Activated CD4-positive, CD25-positive, alpha-beta regulatory T cell (primary cell): ENCODE measurements around the gene PVALB.

Source experiments
- DNase-seq, 4 experiments: peaks; one replicate each; lab custom pipeline; 2025; lab: John Stamatoyannopoulos, UW

Gene PVALB

DNA sequence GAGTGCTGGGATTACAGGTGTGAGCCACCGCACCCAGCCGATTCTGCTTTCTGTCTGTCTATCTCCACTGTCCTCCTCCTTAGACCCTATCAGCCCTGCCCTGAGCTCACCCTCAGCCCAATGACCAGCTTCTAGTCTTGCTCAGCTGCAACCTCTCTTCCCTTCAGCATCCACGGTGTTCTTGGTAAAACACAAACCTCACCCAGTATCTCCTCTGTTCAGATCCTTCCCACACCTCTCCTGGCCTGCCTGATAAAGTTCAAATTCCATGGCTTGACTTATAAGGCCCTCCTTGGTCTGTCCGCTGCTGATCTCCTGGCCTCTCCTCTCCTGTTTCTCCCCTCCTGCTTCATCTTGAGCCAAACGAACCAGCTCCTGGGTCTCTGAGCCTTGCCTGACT, 29.4 kb upstream of the PVALB start:
- DNase-seq, result no peak

DNA sequence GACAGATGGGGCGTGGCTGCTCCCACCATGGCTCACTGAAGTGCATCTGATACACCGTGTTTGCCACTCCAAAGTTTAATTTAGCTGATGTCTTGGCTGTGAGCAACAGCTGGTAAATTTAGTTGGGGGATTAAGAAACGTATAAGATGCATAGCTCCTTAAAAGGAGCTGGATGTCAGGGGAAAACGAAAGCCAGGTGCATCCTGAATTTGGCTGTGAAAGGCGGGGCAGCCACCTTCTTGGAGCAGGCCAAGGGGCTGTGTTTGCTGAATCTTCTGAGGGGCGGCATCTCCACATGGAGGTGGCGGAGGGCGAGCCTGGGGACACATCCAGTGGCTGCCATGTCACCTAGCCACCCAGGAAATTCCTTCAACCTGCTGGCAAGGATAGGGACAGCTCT, 23.3 kb upstream of the PVALB start:
- DNase-seq, result no peak

DNA sequence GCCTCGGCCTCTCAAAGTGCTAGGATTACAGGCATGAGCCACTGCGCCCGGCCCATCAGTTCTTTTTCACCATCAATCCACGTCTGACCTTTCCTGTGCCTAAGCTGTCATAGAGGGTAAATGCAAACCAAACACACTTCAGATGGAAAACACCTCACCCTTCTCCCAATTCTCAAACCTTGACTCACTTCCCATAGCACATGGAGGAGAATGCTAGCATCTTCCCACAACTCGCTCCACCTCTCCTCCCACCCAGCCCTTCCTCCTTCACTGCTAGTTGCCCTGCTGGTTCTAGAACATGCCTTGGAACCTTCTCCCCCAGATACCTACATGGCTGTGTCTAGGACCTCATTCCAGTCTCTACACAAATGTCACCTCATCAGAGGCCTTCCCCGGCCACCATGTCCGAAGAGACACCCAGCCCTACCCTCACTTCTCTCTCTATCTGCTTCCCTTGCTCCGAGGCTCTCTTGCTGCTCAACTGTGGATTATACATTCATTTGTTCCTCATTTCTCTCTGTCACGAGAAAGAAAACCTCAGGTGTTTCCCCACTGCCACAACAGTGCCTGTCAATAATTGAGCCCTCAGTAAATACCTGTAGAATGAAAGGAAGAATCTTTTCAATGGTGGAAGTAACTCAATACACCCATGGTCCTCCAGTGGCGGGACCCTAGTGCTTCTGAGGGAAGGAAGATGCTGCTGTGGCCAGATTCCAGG, 22.7 kb upstream of the PVALB start:
- no peak for DNase-seq

DNA sequence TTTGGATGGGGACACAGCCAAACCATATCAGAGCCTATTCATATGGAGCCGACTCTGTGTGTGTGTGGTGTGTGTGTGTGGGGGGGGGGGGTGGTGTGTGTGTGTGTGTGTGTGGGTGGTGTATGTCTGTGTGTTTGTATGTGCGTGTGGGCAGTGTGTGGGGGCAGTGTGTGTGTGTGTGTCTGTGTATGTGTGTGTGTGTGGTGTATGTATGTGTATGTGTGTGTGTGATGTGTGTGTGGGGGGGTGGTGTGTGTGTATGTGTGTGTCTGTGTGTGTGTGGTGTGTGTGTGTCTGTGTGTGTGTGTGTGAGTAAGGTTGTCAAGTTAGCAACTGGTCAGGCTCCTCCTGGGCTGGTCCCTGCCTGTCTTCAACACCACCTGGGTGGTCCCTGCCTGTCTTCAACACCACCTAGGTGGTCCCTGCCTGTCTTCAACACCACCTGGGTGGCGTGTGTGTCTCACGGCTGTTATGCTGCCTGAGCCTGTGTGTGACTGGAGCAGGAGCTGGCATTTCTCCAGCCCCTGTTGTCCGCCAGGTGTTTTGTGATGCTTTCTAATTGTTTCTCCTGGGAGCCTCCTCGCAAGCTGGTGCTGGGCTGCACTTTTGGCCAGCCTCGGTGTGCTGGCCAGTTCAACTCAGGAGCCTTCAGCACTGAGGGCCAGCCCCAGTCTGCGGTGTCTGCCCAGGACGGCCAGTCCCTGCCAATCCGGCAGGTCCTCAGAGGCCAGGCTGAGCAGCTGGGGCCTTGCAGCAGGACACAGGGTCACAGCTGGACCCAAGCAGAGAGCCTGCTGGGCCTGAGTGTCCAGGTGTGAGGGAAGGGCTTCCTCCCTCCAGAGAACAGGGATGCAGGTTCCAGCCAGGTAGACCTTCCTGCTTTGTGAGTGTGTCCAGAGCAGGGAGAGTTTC, 21.5 kb upstream of the PVALB start:
- DNase-seq, result no peak

DNA sequence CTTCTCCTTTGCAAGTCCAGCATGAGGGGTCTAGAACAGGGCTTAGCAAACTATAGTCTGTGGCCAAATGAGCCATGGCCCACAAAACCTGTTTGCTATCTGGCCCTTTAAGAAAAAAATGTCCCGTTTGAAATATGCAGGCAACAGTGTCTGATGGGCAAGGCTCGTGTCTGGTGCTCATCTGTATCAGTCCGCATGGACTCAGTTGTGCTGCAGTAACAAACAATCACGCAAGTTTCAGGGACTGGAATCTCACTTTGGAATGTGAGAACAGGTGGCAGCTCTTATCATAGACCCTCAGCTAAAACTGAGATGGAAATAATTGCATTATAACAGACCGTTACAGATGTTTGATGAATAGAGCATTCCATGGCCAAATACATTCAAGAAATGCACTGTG, 19.1 kb upstream of the PVALB start:
- DNase-seq, result no peak

DNA sequence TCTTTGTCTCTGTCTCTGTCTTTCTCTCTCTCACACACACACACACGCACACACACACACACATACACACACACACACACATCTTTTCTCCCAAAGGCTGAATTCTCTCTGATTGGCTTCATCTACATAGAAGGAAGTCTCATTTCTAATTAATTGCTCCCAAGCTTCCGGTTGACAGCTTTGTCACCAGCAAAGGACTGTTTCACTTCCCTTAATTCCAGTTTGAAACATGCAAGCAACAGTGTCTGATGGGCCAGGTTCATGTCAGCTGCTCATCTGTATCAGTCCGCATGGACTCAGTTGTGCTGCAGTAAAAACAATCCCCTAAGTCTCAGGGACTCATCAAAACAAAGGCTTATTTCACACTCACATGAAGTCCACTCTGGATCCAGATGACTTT, 16.2 kb upstream of the PVALB start:
- DNase-seq, result no peak

DNA sequence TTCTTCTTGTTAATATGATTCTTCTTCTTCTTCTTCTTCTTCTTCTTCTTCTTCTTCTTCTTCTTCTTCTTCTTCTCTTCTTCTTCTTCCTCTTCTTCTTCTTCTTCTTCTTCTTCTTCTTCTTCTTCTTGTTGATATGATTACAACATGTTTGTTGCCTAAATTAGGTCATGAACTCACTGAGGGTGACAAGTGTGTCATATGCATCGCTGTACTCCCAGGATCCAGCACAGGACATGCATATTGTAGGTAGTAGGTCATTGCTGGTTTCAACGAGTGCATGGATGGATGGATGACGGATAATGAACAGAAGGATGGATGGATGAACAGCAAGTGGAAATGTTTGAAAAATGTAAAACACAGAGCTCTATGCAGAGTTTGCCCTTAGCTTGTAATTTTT, 14.9 kb upstream of the PVALB start:
- DNase-seq, result no peak

DNA sequence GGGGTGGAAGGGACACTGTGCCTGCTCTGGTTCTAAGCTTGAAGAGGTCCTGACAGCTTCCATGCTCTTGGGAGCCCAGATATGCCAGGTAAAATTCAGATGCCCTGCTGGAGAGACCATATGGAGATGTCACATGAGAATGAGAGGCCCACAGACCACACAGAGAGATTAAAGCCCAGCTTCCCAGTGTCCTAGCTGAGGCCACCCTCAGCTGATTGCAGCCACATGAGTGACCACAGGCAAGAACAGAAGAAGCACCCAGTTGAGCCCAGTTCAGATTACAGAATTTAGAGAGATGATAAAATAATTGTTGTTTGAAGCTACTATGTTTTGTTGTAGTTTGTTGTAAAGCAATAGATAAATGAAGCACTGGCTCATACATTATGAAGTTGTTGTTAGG, 14.4 kb upstream of the PVALB start:
- DNase-seq, result no peak

DNA sequence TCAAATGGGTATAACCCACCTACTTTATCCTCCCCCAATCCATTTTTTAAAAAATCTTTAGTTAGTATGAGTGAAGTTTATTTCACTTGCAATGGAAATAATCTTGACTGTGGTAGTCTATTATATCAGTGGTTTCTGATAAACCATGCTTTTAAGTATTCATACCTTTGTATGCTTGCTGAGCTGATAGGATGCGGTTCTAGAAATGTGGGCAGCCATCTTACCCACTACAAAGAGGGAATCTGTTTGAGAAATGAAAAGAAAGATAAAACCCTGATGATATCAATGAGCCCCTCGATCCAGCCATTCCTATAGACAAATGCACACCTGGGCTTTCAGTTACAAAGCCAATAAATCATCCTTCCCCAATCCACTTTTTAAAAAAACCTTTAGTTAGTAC, 13.8 kb upstream of the PVALB start:
- DNase-seq, result no peak

DNA sequence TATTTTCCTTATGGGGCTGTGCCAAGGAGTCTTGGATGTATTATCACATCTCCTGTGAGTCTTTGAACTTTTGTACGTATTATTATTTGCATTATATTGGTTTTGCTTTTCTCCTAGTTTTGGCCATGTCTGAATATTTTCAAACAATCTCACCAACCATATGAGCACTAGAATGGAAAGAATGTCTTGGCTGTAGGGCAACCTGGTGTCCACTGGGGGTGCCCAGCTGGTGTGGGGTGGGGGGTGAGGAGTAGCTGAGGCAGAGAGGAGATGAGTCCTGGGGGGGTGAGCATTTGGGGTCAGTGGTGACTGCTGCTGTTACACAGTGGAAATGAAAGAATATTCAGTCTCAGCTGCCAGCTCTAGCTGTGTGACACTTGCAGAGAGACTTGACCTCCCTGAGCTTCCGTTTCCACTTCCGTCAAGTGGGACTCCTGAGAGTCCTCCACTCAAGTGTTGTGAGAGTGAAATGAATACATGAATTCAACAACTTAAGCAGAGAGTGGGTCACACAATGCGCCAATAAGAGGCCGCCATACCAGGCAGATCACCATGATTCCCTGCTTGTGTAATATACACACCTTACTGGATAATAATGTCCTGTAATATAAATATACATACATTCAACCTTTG, 12.7 kb upstream of the PVALB start:
- DNase-seq, result no peak

DNA sequence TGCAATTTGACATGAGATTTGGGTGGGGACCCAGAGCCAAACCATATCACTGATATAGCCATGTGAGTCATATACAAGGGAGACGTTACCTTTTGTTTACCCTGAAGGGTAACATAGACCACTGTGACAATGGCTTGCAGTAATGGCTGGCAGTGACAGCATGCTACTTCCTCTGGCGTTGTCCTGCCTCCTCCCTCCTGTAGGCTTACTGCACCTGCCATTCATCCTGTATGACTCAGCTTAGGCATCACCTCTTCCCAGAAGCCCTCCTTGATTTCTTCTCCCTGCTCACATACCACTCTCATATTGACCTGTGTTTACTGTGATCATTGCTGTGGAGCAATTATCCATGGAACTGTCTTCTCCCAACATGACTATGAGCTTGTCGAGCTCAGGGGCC, 12.0 kb upstream of the PVALB start:
- DNase-seq, result no peak

DNA sequence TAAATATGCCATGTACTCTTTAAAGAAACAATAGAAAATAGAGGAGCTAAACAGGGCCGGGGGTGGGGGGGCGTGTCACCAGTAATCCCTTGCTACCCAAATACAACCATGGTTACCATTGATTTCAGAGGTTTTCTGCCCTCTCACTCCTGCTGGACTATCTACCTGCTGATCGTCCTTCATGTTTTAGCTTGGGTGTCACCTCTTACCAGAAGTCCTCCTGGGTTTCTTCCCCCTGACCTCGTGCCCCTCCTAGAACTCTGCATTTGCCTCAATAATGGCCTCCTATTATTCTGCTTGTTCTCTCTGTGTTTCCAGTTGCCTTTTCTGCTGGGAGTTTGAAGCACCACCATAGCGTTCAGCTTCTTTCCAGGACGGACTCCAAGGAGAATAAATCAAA, 9.4 kb upstream of the PVALB start:
- DNase-seq, result no peak

DNA sequence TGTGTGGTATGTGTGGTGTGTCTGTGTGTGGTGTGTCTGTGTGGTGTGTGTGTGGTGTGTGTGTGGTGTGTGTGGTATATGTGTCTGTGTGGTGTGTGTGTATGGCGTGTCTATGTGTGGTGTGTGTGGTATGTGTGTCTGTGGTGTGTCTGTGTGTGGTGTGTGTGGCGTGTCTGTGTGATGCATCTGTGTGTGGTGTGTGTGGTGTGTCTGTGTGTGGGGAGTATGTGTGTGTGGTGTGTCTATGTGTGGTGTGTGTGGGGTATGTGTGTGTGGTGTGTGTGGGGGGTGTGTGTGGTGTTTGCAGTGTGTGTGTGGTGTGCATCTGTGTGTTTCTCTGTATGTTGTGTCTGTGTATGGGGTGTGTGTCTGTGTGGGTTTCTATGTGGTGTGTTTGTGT, 7.8 kb upstream of the PVALB start:
- DNase-seq, result no peak

DNA sequence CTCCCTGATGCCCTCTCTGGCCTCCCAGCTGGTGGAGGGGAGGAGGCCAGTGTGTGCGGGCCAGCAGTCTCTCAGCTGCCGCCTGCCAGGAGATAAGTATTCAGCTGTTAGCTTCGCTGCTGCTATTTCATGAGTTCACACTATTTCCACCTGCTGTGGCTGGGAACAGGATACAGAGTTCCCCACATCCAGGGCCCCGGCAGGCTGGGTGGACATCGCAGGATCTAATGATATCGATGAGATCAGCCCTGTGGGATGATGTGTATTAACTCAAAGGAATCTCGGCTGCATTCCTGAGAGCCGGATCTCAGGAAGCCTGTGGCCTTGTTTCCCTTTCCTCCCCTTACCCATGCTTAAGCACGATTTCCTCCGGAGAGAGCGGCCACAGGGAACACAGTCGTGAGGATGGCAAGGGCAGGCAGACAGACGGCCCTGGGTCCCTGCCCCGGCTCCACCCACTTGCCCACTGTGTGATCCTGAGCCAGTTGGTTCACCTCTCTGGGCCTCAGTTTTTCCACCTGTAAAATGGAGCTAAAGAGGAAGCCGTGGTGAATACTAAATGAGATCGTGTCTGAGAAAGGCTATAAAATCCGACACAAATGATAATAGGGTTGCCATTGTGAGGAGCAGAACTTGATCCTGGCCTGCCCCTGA, 6.5 kb upstream of the PVALB start:
- DNase-seq, result no peak

DNA sequence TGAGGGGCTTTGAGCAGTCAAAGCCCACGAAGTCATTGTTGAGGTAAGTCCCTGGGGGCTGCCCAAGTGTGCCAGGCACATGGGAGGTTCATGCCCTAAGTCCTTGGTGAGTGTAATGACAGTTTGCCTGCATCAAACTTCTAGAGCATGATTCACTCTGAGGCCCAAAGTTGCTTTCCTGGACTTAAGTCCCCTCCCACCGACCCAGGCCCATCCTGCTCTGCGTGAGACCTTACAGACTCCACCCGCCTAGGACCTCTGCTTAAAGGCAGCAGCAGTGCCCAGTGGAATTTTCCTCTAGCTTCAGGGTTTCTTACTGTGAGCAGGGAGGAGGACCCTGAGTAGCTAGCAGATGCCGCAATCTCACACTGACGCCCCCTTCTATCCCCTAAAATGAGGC, 5.7 kb upstream of the PVALB start:
- DNase-seq, result no peak

DNA sequence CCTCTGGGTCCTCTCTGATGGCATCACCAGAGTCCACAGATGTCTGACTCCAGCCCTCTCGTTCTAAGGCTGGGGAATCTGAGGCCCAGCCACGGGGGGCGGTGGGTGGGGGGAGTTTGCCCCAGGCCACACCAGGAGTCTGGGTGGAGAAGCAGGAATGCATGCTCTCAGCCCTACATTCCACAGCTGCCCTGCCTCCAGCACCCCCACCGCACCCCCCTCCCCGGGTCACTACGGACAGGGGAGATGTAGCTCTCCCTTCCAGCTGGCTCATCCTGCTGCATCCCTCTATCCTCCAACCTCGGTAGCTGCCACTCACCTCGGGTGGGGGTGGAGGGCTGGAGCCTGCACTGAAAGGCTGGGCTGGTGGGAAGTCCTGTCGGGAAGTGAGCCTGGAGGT, 2.3 kb upstream of the PVALB start:
- no peak for DNase-seq

DNA sequence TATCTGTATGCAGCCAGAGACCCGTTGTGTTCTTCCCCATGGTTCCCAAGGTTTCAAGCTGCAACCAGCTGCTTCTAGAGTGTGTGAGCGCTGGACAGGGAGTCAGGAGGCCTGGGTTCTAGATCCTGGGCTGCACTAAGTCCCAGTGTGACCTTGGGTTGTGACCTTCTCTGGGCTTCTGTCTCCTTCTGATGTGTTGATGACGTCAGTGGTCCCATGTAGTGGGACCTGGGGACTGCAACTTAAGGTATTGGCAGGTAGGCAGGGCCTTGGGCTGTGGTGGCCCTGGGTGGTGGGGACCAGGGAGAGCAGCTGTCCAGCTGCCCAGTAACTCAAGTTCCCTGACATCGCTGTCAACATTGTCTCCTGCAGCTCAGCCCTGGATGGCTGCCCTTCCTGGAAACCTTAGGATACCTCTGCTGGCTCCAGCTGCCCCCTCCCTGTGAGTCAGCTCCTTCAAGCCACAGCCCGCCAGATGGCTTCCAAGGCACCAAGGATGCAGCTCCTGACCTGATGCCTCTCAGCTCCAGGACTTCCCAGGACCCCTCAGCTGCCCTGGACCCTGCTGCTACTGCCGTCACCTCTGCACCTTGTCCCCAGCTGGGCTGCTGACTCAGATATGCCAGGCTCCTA, 1.3 kb upstream of the PVALB start:
- no peak for DNase-seq

DNA sequence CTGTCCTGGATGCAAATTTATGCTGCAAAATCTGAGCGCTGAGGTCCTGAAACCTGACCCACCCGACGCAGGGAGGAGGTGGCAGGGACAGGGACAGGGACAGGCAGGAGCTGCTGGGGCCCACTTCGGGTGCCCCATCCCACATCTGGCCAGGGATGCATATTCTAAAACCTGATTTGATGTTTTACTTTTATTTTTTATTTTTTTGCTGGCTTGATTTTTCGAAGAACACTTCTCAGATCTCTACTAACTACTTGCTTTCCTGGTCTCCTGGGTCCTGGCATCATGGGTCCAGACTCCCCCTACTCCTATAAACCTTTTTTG, 652 bp upstream of the PVALB start:
- no peak for DNase-seq

DNA sequence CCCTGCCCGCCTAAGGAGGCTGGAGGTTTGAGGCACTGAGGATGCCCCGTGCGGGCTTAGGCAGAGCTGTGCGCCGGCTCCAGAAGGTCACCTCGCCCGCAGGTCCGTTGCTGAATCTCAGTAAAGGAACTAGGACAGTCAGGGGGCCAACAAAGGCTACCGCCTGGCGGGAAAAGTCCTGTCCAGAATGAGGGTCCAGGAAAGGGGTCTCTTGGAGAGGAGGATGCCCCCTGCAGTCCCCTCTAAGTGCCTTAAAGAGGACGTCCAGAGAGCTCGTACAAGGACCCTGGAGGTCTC, 548 bp downstream of the PVALB start:
- DNase-seq, result no peak

DNA sequence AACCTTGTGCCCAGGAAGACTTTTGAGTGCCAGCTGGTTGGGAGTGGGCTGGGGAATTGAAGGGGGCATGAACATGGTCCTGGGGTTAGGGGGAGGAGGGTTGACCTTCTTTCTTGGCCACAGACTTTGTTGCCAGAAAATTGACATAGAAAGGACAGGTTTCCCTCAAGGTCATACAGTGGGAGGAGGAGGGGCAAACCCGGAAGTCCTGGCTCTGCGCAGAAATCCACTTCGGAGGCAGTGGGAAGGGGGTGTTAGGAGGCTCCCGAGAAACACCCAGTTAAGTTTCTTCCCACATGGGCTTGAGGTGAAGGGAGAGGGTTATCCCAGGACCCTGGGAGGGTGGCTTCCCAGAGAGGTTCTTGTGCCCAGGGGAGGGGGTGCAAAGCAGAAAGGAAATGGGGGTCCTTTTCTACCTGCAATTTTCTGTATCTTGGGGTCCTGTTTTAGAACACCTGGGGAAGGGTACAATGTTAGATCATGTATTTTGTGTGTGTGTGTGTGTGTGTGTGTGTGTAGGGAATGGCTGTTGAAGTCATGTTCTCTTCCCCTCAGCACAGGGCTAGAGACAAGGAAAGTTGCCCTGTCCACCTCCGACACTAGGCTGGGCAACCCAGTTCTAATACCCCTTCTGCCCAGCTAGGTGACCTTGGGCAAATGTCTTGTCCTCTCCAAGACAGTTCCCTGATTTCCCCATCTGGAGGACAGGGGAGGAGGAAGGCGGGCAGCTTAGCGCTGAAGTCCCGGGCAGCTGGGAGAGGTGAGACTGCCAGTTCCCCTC, 1.1 kb downstream of the PVALB start:
- DNase-seq, result no peak

DNA sequence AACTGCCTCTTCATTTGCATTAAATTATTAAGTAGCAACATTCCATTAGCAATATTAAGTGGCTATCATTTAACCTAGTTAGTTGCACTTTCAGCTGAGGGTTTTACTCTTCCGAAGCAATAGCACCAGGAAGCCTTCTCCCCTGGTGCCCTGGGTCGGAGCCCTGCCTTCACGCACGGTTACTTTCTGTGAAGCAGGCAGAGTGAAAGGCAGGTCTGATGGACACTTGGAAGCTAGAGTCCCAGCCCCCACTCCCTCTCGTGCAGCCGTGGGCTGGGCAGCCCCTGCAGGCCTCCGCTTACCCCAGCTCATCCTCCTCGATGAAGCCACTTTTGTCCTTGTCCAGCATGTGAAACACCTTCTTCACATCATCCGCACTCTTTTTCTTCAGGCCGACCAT, 2.0 kb downstream of the PVALB start:
- DNase-seq, result no peak
